AG10803 (cell line): ENCODE measurements around the gene SRGAP3.
A peak's percentile ranks its signal among the peaks of the same experiment; 100 is the strongest.

Experiments
- DNase-seq: peaks from one replicate; pipeline ENCODE4 v3.0.0; 2010; ENCODE audit warnings: low read depth
- H3K4me3 ChIP-seq: 2 replicates; pipeline ENCODE4 v1.5.1; 2011; ENCODE audit warnings: mild to moderate bottlenecking, low read length, control low read depth
- TF ChIP-seq, protein P1 (sequence below): conservative IDR thresholded peaks from 2 replicates; pipeline ENCODE4 v1.5.1; 2011; ENCODE audit warnings: mild to moderate bottlenecking, low read length, control low read depth, inconsistent platforms

SRGAP3 gene

GRCh38 chr3:9111866-9112265, 137.6 kb downstream of the SRGAP3 start:
- DNase-seq = peak; percentile 34
- TF ChIP-seq, protein P1, sequence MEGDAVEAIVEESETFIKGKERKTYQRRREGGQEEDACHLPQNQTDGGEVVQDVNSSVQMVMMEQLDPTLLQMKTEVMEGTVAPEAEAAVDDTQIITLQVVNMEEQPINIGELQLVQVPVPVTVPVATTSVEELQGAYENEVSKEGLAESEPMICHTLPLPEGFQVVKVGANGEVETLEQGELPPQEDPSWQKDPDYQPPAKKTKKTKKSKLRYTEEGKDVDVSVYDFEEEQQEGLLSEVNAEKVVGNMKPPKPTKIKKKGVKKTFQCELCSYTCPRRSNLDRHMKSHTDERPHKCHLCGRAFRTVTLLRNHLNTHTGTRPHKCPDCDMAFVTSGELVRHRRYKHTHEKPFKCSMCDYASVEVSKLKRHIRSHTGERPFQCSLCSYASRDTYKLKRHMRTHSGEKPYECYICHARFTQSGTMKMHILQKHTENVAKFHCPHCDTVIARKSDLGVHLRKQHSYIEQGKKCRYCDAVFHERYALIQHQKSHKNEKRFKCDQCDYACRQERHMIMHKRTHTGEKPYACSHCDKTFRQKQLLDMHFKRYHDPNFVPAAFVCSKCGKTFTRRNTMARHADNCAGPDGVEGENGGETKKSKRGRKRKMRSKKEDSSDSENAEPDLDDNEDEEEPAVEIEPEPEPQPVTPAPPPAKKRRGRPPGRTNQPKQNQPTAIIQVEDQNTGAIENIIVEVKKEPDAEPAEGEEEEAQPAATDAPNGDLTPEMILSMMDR = peak; percentile 27; the same call in 1 of the 2 replicates
- no peak overlapping the region for H3K4me3 ChIP-seq

DNA sequence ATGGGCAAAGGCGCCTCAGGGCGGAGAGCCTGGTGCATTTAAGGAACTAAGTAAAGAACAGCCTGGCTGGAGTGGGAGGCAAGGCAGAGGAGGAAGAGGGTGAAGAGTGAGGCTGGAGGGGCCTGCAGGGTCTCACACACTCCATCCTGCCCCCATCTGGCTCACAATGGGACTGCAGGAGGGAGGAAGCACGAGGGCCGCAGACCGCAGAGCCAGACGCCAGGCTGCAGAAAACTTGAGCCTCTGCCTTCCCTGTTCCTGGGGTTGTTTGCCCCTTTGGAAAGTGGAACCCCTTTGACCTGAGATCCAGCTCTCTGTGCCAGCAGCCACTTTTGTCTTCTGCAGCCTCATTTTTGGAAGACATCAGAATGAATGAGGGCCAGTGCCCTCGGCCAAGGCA, 138.0 kb downstream of the SRGAP3 start:
- H3K4me3 ChIP-seq = no peak overlapping the region
- TF ChIP-seq, protein P1 = no peak; the same call in 1 of the 2 replicates
- DNase-seq = no peak

DNA sequence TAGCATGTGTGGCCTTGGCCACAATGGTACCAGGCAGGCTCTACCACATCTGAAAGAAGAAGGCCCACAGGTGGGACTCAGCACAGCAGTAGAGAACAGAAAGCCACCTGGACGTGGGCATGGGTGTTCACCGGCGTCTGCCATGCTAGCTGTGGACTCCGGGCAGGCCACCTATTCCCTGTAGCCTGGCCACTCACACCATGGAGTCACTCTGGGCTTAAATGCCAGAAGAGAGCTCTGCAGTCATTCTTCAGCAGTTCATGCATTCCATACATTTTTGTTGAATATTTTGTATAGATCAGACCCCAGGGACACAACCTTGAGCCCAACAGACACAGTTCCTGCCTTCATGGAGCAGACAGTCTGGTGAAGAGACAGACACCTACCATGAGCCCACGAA, 138.6 kb downstream of the SRGAP3 start:
- H3K4me3 ChIP-seq = no peak overlapping the region
- TF ChIP-seq, protein P1 = no peak

DNA sequence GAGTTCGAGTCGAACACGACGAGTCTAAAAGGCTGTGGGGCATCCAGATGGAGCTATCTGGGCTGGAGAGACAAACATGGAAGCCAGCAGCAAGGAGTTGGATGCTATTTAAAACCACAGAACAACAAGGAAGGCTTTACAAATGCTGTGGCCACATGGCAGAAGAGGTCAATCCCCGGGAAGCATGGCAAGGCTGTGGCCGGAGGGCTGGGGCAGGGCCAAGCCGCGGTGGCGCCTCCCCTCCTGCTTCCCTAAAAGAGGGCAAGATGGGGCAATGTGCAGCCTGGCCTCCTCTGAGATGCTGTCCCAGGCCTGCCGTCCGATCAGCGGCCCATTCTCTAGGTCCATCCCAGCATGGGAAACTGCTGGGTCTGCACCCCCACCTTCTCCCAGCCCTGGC, 139.1 kb downstream of the SRGAP3 start:
- TF ChIP-seq, protein P1 = no peak
- H3K4me3 ChIP-seq = no peak overlapping the region

More for the DNA sequence above, 138.6 kb downstream of the SRGAP3 start:
- DNase-seq = no peak

DNA sequence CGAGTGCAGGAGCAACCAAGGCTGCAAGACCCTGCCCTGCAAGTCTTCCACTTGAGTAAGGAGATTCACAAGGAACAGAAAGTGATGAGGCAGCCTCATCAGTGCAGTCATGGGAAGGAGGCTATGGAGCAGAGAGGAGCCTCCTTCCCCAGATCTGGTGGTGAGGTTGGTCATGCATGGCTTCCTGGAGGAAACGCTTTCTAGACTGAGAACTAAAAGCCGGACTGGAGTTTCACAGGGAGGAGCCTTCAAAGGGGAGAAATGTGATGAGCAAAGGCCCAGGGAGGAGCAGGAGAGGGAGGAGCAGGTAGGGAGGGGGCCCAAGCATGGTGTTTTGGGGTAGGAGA, 139.9 kb downstream of the SRGAP3 start:
- DNase-seq = no peak
- TF ChIP-seq, protein P1 = no peak
- no peak overlapping the region for H3K4me3 ChIP-seq

More for the DNA sequence above, 139.1 kb downstream of the SRGAP3 start:
- no peak for DNase-seq

- TF ChIP-seq, protein P1 = no peak
- H3K4me3 ChIP-seq = no peak overlapping the region
- no peak for DNase-seq
Measured at GRCh38 chr3:9108876-9109567, 140.4 kb downstream of the SRGAP3 start.

DNA sequence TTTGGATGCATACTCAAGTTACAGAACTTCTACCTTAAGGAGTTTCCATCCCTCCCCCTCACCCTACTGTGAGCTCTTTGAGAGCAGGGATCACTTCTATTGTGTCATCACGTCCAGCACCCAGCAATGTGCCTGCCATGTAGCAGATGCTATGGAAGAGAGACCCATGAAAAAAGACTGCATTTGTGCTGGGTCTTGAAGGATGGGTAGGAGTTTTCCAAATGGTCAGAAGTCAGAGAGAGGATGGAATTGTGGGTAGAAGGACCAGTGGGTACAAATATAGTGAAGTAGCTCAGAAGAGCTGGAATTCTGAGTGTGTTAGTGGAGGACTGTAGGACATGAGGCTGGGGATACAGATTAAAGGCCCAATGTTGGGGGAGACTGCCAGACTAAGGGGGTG, 141.7 kb downstream of the SRGAP3 start:
- TF ChIP-seq, protein P1 = no peak
- DNase-seq = no peak
- H3K4me3 ChIP-seq = no peak overlapping the region
